Body of pancreas (tissue), 4 donors: ENCODE data around the gene CENATAC.

ENCODE experiments used
- POLR2A ChIP-seq, 3 donors: fragments of 450-650 bp; IDR thresholded peaks; one replicate each; pipeline ENCODE4 v1.6.1; 2016; ENCODE audit warnings: antibody characterized with exemption in 3 of 3, mild to moderate bottlenecking in 2 of 3
- TF ChIP-seq, protein P1 (sequence below), 7 experiments: fragments of 450-650 bp in 4 of 7; fragments of 200-600 bp in 3 of 7; sonication (generic) in 3 of 7; IDR thresholded peaks; one replicate each; pipeline ENCODE4 v1.5.1; 2016 to 2019; ENCODE audit warnings: antibody characterized with exemption in 7 of 7

DNA sequence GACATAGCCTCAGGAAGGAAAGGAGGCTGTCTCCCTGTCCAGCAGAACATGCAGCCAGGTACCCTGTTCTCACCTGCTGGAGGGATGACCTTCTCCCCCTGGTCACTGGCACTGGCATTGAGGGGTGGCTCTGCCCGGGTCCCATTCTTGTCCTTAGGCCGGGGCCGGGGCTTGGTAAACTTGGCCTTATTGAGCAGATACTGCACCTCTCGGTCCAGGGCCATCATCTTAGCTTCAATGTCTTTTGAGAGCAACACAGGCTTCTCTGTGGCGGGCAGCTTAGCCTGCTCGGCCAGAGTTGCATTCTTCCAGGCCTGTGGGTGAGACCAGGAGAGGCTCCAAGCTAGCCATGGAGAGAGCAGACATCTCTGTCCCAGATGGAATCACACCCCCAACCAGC, 48.6 kb downstream of the CENATAC start:
- TF ChIP-seq, protein P1, sequence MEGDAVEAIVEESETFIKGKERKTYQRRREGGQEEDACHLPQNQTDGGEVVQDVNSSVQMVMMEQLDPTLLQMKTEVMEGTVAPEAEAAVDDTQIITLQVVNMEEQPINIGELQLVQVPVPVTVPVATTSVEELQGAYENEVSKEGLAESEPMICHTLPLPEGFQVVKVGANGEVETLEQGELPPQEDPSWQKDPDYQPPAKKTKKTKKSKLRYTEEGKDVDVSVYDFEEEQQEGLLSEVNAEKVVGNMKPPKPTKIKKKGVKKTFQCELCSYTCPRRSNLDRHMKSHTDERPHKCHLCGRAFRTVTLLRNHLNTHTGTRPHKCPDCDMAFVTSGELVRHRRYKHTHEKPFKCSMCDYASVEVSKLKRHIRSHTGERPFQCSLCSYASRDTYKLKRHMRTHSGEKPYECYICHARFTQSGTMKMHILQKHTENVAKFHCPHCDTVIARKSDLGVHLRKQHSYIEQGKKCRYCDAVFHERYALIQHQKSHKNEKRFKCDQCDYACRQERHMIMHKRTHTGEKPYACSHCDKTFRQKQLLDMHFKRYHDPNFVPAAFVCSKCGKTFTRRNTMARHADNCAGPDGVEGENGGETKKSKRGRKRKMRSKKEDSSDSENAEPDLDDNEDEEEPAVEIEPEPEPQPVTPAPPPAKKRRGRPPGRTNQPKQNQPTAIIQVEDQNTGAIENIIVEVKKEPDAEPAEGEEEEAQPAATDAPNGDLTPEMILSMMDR (IDR thresholded peaks at IDR 0.05): no peak
- TF ChIP-seq POLR2A (IDR thresholded peaks at IDR 0.05): no peak
